GM12891 (cell line): ENCODE results near the gene PCSK1.

Source experiments
- DNase-seq: peaks from one replicate; pipeline ENCODE4 v3.0.0; 2011; ENCODE audit warnings: low spot score; ENCODE audit not compliant: insufficient read length
- FAIRE-seq: peaks from 2 replicates; lab custom pipeline; 2011; peaks lifted over from hg19 to GRCh38; lab: Jason Lieb, UNC
- PAX5 ChIP-seq: IDR thresholded peaks from 2 replicates; pipeline ENCODE4 v1.6.1; 2011; ENCODE audit warnings: low read length, moderate library complexity, mild to moderate bottlenecking; ENCODE audit not compliant: insufficient read depth, severe bottlenecking
- POLR2A ChIP-seq: IDR thresholded peaks from 2 replicates; pipeline ENCODE4 v1.6.1; 2011; ENCODE audit warnings: low read depth, low read length, control low read depth
- POLR2AphosphoS5 ChIP-seq: IDR thresholded peaks from 2 replicates; pipeline ENCODE4 v1.6.1; 2011; ENCODE audit warnings: low read depth, low read length, control low read depth
- POU2F2 ChIP-seq: IDR thresholded peaks from 2 replicates; pipeline ENCODE4 v1.6.1; 2011; ENCODE audit warnings: low read depth, mild to moderate bottlenecking, control low read depth, low read length, moderate library complexity
- SPI1 ChIP-seq: IDR thresholded peaks from 2 replicates; pipeline ENCODE4 v1.6.1; 2011; ENCODE audit warnings: low read depth, low read length, control low read depth
- TAF1 ChIP-seq: IDR thresholded peaks from 2 replicates; pipeline ENCODE4 v1.6.1; 2011; ENCODE audit warnings: low read depth, low read length, control low read depth

PCSK1 gene

GRCh38 chr5:96347502-96348292, 85.4 kb downstream of the PCSK1 start:
- DNase-seq (no peak), FAIRE-seq (no peak)
- TF ChIP-seq TAF1 (no peak), POLR2AphosphoS5 (no peak), POU2F2 (no peak), PAX5 (no peak), POLR2A (no peak), SPI1 (no peak)

GRCh38 chr5:96344678-96345577, 88.1 kb downstream of the PCSK1 start:
- FAIRE-seq (peak; percentile 97), DNase-seq (no peak)
- TF ChIP-seq PAX5: no peak
- TF ChIP-seq POLR2AphosphoS5: no peak
- no peak for TF ChIP-seq POLR2A

DNA sequence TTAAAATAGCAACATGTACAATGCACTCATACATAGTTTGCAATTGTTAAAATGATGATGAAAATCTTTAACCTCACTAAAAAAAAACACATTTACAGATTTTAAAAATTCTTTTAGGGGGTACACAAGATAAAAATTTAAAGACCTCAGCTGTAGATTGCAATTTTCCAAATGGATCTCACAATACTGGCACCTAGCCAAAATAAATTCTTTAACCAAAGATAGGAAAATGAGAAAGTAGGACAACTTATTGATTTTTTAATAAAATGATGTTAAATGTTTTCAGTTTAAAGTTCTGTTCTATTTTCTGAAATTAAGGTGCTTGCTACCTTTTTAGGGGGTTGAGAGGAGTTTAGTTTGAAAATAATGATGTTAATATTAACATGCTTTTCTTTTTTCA, 90.0 kb downstream of the PCSK1 start:
- FAIRE-seq (no peak), DNase-seq (no peak)
- TF ChIP-seq TAF1: no peak
- TF ChIP-seq PAX5: no peak
- no peak for TF ChIP-seq POLR2AphosphoS5
- no peak for TF ChIP-seq POLR2A
- TF ChIP-seq SPI1: no peak
- no peak for TF ChIP-seq POU2F2

DNA sequence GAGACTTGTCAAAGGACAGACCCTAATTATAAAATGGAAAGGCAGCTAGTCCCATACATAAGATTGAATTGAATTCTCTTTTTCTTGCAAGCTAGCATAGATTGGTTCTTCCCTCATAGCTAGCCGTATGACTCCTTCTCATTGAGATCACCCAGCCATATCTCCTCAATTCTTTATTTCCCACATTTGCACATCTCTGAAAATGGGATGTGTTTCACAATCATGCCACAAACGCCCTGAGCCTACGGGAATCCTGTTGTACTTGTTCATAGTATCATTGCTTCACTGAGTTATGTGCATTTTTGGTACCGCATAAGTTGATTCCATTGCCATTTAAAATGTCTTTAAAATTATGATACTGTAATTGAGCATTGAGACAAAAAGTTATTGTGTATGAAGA, 90.5 kb downstream of the PCSK1 start:
- no peak for DNase-seq

More for the DNA sequence above, 90.5 kb downstream of the PCSK1 start:
- no peak for FAIRE-seq
- no peak for TF ChIP-seq POLR2AphosphoS5
- TF ChIP-seq SPI1: no peak
- no peak for TF ChIP-seq TAF1
- no peak for TF ChIP-seq POU2F2
- no peak for TF ChIP-seq POLR2A
- TF ChIP-seq PAX5: no peak
